Measurements from ENCODE around the gene ADORA2B.

ADORA2B gene

GRCh38 chr17:15998031-15998562, 53.2 kb downstream of the ADORA2B start:
- FAIRE-seq: no peak

DNA sequence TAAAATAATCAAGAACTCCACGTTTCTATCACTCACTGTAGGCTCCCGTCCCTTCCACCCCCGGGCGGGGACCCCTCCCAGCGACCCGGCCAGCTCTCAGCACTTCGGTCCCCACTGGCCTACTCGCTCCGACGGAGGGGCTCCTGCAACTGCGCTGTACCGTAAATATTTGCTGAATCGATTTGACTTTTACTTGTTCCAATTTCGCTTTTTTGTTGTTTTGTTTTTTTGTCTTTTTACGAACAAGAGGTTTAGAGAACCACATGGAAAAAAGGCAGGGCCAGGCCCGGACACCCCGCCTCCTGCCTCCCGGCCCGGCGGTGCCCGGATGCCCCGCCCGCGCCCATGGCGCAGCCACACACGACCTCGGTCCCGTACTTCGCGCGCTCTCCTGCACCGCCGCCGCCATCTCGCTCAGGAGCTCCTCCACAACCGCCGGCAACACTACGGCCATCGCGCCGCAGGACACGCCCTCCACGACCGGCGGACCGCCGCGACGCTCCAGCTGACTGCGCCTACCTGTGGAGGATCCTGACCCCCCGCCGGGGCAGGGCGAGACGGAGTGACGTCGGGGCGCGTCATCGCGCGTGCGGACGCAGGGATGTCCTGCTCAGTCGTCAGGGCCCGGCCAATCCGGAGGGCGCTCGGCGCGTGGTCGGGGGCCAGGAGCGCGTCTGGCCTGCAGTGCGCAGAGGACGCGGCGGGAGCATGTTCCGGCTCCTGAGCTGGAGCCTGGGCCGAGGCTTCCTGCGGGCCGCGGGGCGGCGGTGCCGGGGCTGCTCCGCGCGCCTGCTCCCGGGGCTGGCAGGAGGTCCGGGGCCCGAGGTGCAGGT, 54.4 kb downstream of the ADORA2B start, which contains the start of the genes TTC19 and ZSWIM7:
Gene TTC19 (plus strand): TSS at position 684 of the 833 bp plus-strand sequence. CDS start 25 bp downstream, at position 709.
Gene ZSWIM7 (minus strand): TSS at position 564 of the 833 bp plus-strand sequence. CDS start 110 bp downstream, at position 454.
- FAIRE-seq: no peak

- no peak for FAIRE-seq
Observed at GRCh38 chr17:15999974-16000827, 55.3 kb downstream of the ADORA2B start.

DNA sequence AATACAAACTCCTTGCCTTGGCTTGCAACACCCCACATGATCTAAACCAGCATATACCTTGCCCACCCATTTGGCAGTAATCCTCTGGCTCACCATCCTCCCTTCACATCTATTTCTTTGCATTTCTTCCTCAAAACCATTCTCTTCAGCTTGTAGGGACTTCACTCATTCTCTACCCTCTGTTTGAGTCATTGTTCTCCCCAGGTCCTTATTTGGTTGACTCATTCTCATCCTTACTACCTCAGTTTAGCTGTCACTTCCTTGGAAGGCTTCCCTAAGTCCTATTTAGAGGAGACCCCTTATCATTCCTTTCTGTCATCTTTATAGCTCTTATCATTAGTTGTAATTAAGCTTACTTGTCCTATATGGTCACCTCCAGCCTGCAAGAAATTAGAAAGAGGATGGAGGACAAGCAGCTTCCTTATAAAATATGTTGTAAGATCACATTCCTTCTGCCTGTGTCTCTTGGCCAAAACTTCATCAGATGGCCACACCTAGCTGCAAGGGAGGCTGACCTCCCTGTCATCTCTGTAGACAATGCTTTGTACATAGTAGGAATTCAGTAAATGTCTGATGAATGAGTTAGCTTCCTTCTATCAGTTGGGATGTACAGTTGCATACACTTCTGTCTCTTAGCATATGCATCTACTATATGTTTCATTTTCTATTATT, 56.4 kb downstream of the ADORA2B start:
- no peak for FAIRE-seq

- FAIRE-seq: no peak
Observed at GRCh38 chr17:16002708-16003260, 57.9 kb downstream of the ADORA2B start.

- no peak for FAIRE-seq
Observed at GRCh38 chr17:16003841-16004240, 58.9 kb downstream of the ADORA2B start.

GRCh38 chr17:16005636-16006035, 60.7 kb downstream of the ADORA2B start:
- no peak for FAIRE-seq

DNA sequence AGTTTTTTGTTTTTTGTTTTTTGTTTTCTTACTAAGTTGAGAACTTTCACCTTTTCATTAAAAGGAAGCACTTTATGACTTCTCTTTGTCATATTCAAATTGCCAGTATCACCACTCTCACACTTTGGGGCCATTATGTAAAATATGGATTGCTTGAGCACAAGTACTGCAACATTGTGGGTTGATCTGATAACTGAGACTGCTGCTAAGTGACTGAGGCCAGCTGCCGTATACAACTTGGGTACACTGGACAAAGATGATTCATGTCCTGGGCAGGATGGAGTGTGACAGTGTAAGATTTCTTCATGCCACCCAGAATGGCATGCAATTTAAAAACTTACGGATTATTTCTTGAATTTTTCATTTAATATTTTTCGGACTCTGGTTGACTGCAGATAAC, 62.5 kb downstream of the ADORA2B start:
- FAIRE-seq: no peak

DNA sequence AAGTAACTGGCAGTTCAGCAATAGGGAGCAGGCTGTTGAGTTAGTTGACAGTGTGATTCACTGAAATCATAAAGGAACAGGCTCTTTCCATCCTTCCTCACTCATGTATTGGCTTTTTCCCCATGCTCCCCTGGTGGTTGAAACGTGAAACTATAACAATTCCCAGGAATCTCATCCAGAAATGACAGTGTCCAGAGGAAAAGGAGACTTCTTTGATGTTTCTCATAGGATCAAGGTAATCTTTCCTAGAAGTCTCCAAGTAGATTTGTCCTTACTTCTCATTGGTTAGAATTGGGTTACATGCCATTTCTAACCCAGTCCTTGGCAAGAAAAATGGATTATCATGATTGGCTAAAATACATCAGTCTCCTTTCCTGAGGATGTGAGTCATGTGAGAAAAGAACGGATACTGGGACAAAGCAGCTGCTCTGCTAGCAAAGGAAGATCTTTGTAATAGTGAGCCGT, 69.0 kb downstream of the ADORA2B start:
- no peak for FAIRE-seq

- no peak for FAIRE-seq
Observed at GRCh38 chr17:16019347-16019746, 74.4 kb downstream of the ADORA2B start.

DNA sequence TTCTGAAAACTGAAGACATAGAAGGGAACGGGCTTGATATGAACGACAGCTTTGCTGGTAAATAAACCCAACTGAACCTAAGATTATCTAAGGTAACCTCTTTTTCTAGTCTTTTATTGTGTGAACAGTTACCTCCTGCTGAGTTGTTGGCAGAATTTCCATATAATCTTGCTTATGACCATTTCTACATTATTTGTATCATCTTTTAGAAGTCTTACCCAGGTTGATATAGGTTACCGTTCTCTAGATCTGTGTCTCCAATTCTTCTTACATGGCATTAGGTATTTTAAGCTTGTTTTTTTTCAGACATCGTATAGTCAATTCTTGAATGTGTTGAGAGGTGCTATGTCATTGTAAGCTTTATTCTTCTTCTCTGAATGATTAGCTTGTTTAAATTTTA, 79.0 kb downstream of the ADORA2B start:
- FAIRE-seq: no peak

- FAIRE-seq: no peak
Observed at GRCh38 chr17:16025202-16025601, 80.3 kb downstream of the ADORA2B start.
